ENCODE data around the gene ARFRP1.

- TF ChIP-seq POLR2A (IDR thresholded peaks at IDR 0.05; ENCODE audit: low read depth, low read length) (no peak), POLR2AphosphoS5 (IDR thresholded peaks at IDR 0.05; ENCODE audit: low read depth, low read length) (no peak)
These were observed 3.6 kb downstream of the ARFRP1 start for GRCh38 chr20:63703976-63704748.

Data from GM12892 (cell line).